ENCODE results near the gene FGF21.
A peak's percentile ranks its signal among the peaks of the same experiment; 100 is the strongest.

Gene FGF21

GRCh38 chr19:48722196-48722708, 33.1 kb upstream of the FGF21 start:
- no peaks in the 10 kb centered on the region for H3K9me3 ChIP-seq (ENCODE audit: insufficient read depth, low read length)
- no peak overlapping the region for H3K4me3 ChIP-seq (ENCODE audit: insufficient read depth, low read length, poor library complexity, severe bottlenecking)
- H3K36me3 ChIP-seq (ENCODE audit: low read length) = no peaks in the 10 kb centered on the region
- H3F3A ChIP-seq (ENCODE audit: insufficient read depth) = peaks cover 5% of the 10 kb centered on the region; the same call in 1 of the 2 replicates
- no peaks in the 10 kb centered on the region for H3K79me2 ChIP-seq (ENCODE audit: insufficient read depth, low read length)
- H2AFZ ChIP-seq (ENCODE audit: low read depth, low read length, severe bottlenecking) = no peak overlapping the region
- no peaks in the 10 kb centered on the region for H3K27me3 ChIP-seq (ENCODE audit: low read length)
- no peak overlapping the region for H3K27ac ChIP-seq (ENCODE audit: low read depth, low read length)
- TF ChIP-seq EZH2phosphoT487 (conservative IDR thresholded peaks at IDR 0.05; ENCODE audit: low read length) (no peak), CTCF (IDR thresholded peaks at IDR 0.05; ENCODE audit: insufficient read depth, low read length, poor library complexity, severe bottlenecking) (no peak)
- H4K20me1 ChIP-seq (ENCODE audit: low read depth, low read length) = no peaks in the 10 kb centered on the region
- no peak overlapping the region for H3K4me2 ChIP-seq (ENCODE audit: low read depth, low read length, poor library complexity, severe bottlenecking)
- H3K9me2 ChIP-seq (replicated peaks; ENCODE audit: insufficient read depth, low read length) = no peaks in the 10 kb centered on the region
- H3K9ac ChIP-seq (ENCODE audit: low read length) = no peak overlapping the region

- no peaks in the 10 kb centered on the region for H3K9me3 ChIP-seq (ENCODE audit: insufficient read depth, low read length)
- no peaks in the 10 kb centered on the region for H3K9me2 ChIP-seq (replicated peaks; ENCODE audit: insufficient read depth, low read length)
- peak overlapping the region; percentile 16 for H3K4me2 ChIP-seq (ENCODE audit: low read depth, low read length, poor library complexity, severe bottlenecking)
- H3K36me3 ChIP-seq (ENCODE audit: low read length) = no peaks in the 10 kb centered on the region
- H3K27me3 ChIP-seq (ENCODE audit: low read length) = no peaks in the 10 kb centered on the region
- no peak overlapping the region for H3K9ac ChIP-seq (ENCODE audit: low read length)
- TF ChIP-seq CTCF (IDR thresholded peaks at IDR 0.05; ENCODE audit: insufficient read depth, low read length, poor library complexity, severe bottlenecking) (no peak), EZH2phosphoT487 (conservative IDR thresholded peaks at IDR 0.05; ENCODE audit: low read length) (no peak)
- H3F3A ChIP-seq (ENCODE audit: insufficient read depth) = peaks cover 5% of the 10 kb centered on the region; the same call in 1 of the 2 replicates
- H3K4me3 ChIP-seq (ENCODE audit: insufficient read depth, low read length, poor library complexity, severe bottlenecking) = no peak overlapping the region
- H3K79me2 ChIP-seq (ENCODE audit: insufficient read depth, low read length) = no peaks in the 10 kb centered on the region
- H4K20me1 ChIP-seq (ENCODE audit: low read depth, low read length) = no peaks in the 10 kb centered on the region
- peak overlapping the region; percentile 47 for H3K27ac ChIP-seq (ENCODE audit: low read depth, low read length)
- peak overlapping the region; percentile 92 for H2AFZ ChIP-seq (ENCODE audit: low read depth, low read length, severe bottlenecking)
Observed at GRCh38 chr19:48724796-48725753, 30.2 kb upstream of the FGF21 start.

- no peaks in the 10 kb centered on the region for H3K79me2 ChIP-seq (ENCODE audit: insufficient read depth, low read length)
- TF ChIP-seq CTCF (IDR thresholded peaks at IDR 0.05; ENCODE audit: insufficient read depth, low read length, poor library complexity, severe bottlenecking) (no peak), EZH2phosphoT487 (conservative IDR thresholded peaks at IDR 0.05; ENCODE audit: low read length) (no peak)
- no peaks in the 10 kb centered on the region for H4K20me1 ChIP-seq (ENCODE audit: low read depth, low read length)
- no peaks in the 10 kb centered on the region for H3K9me2 ChIP-seq (replicated peaks; ENCODE audit: insufficient read depth, low read length)
- H3F3A ChIP-seq (ENCODE audit: insufficient read depth) = peaks cover 5% of the 10 kb centered on the region; the same call in 1 of the 2 replicates
- H3K9ac ChIP-seq (ENCODE audit: low read length) = no peak overlapping the region
- no peak overlapping the region for H3K27ac ChIP-seq (ENCODE audit: low read depth, low read length)
- H2AFZ ChIP-seq (ENCODE audit: low read depth, low read length, severe bottlenecking) = peak overlapping the region; percentile 57
- no peaks in the 10 kb centered on the region for H3K9me3 ChIP-seq (ENCODE audit: insufficient read depth, low read length)
- no peak overlapping the region for H3K4me3 ChIP-seq (ENCODE audit: insufficient read depth, low read length, poor library complexity, severe bottlenecking)
- H3K36me3 ChIP-seq (ENCODE audit: low read length) = no peaks in the 10 kb centered on the region
- no peak overlapping the region for H3K4me2 ChIP-seq (ENCODE audit: low read depth, low read length, poor library complexity, severe bottlenecking)
- H3K27me3 ChIP-seq (ENCODE audit: low read length) = no peaks in the 10 kb centered on the region
Observed at GRCh38 chr19:48726556-48726955, 28.8 kb upstream of the FGF21 start.
